ENCODE results near the gene ROBO2.

- TF ChIP-seq CTCF (IDR thresholded peaks at IDR 0.05; ENCODE audit: poor library complexity) = no peak
- TF ChIP-seq EZH2 (IDR thresholded peaks at IDR 0.05; ENCODE audit: borderline replicate concordance) = no peak
- no peak for TF ChIP-seq EZH2phosphoT487 (IDR thresholded peaks at IDR 0.05; ENCODE audit: low read depth, severe bottlenecking, unreplicated experiment)
Observed at GRCh38 chr3:77251136-77251535, 211.2 kb downstream of the ROBO2 start.

Data from hepatocyte (in vitro differentiated cells).